ENCODE data around the gene HPCAL1. TPM values are rescaled to one million over a fixed set of nuclear protein-coding genes. Genes with fewer than 3 reads are reported as not detected.

HPCAL1 gene
- total RNA-seq, 2 experiments from 2014 or later: 109 to 114 TPM

DNA sequence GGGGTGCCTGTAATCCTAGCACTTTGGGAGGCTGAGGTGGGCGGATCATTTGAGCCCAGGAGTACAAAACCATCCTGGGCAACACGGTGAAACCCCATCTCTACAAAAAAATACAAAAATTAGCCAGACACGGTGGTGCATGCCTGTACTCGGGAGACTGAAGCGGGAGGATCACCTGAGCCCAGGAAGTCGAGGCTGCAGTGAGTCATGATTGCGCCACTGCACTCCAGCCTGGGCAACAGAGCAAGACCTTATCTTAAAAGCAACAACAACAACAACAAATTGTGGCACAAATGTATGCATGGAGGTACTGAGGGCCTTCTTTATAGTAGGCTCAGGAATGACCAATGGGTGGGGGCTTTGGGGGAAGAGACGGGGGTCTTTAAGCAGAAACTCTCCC is 38.5 kb downstream of the HPCAL1 start:
- Mint-ChIP-seq H3K4me3 (no peak overlapping the region), H3K27ac (peak overlapping the region; percentile 66), H3K4me1 (peaks cover 72% of the 10 kb centered on the region), H3K36me3 (ENCODE audit: low read depth) (peaks cover 16% of the 10 kb centered on the region), H3K9me3 (ENCODE audit: low read depth) (no peaks in the 10 kb centered on the region), H3K27me3 (no peaks in the 10 kb centered on the region)
- ChIA-PET CTCF (no interaction called here), POLR2A (no interaction called here)
- no peak for DNase-seq
- ATAC-seq: no peak
- intact Hi-C loops (cut with DNase I, micrococcal nuclease): no loop called here

DNA sequence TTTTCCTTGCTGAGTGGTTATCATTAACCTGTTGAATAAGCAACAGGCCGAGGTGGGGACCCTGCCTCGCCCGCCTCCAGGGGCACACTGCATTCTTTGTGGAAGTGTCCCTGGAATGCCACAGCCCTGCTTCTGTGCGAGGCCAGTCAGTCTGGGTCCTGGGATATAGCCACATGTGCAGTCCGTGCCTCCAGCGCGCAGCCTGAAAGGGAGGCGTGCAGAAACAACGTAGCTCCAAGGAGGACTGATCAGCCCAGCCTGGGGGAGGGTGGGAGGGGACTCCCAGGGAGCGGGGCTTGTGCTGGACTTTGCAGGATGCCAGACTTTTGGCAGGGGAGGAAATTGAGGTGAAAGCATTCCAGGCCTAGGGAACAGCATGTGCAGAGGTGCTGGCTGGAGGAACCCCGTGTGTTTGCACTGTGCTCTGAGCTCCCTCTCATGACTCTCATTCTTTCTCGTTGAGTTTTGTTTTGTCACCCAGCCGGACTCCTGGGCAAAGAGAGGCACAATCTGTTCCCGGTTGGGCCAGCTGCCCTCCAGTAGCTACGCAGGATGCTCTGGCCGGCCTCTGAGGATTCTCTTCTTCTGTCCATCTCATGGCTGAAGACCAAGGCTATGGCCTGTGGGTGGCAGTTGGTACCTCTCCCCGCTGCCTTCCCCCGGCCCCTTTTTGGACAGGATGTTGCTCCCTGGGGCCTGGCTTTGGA is 39.7 kb downstream of the HPCAL1 start:
- Mint-ChIP-seq H3K9me3 (ENCODE audit: low read depth) (no peaks in the 10 kb centered on the region), H3K27ac (no peak overlapping the region), H3K4me1 (peaks cover 80% of the 10 kb centered on the region), H3K27me3 (no peaks in the 10 kb centered on the region), H3K36me3 (ENCODE audit: low read depth) (peaks cover 16% of the 10 kb centered on the region), H3K4me3 (no peak overlapping the region)
- ATAC-seq (no peak), DNase-seq (no peak)
- intact Hi-C loops (cut with DNase I, micrococcal nuclease): no loop called here
- POLR2A ChIA-PET: no interaction called here
- CTCF ChIA-PET: interaction anchor here (0.6 to 0.8 kb wide), 2 partner anchors 68 to 180 kb away, joined by 3 read pairs; no protein-coding TSS in a partner anchor

DNA sequence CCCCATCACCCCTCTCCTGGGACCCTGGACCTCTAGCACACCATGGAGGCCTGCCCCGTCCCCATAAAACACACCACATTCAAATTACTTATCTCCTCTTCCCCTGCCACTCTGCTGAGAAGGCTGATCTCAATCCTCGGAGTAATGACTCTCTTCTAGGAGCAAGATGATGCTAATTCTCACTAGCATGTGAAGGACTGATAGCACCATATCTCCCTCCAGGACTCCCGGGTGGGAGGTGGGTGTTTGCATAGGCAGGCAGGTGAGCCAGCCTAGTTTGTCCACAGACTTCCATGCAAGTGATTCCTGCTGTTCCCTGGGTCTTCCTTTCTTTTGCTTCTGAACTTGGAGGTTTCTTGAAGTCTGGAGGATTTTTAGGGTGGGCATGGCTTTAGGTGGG is 40.5 kb downstream of the HPCAL1 start:
- CTCF ChIA-PET: interaction anchor here (0.6 to 0.8 kb wide), 2 partner anchors 9 to 67 kb away, joined by 3 read pairs; no protein-coding TSS in a partner anchor
- POLR2A ChIA-PET: no interaction called here
- Mint-ChIP-seq H3K4me1 (peaks cover 76% of the 10 kb centered on the region), H3K27me3 (no peaks in the 10 kb centered on the region), H3K4me3 (no peak overlapping the region), H3K36me3 (ENCODE audit: low read depth) (peaks cover 10% of the 10 kb centered on the region), H3K9me3 (ENCODE audit: low read depth) (no peaks in the 10 kb centered on the region), H3K27ac (no peak overlapping the region)
- ATAC-seq (no peak), DNase-seq (no peak)
- intact Hi-C loops (cut with DNase I, micrococcal nuclease): no loop called here

DNA sequence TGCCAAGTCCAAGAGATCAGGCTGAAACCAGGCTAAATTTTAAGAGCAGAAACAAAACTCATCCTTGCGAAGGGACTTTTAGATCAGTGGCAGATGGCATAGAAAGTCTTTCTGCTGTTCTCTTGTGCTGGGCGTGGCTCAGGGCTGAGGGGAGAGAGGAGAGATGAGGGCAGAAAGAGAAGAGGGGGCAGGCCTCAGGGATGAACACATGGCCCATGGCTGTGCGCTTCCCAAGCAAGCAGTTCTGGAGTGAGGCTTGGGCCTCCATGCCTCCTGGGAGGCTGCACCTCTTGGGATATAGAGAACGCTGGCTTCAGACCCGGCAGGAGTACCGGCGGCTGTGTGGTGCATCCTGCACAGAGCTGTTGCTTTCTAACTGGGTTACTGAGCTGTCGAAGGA is 41.0 kb downstream of the HPCAL1 start:
- intact Hi-C loops (cut with DNase I, micrococcal nuclease): no loop called here
- no peak overlapping the region for H3K27ac Mint-ChIP-seq
- H3K27me3 Mint-ChIP-seq: no peaks in the 10 kb centered on the region
- DNase-seq: no peak
- POLR2A ChIA-PET: no interaction called here
- CTCF ChIA-PET: interaction anchor here (0.6 kb wide), 1 partner anchor 9 kb away, joined by 3 read pairs; no protein-coding TSS in a partner anchor
- ATAC-seq: no peak
- no peaks in the 10 kb centered on the region for H3K9me3 Mint-ChIP-seq (ENCODE audit: low read depth)
- H3K4me3 Mint-ChIP-seq: no peak overlapping the region
- peaks cover 10% of the 10 kb centered on the region for H3K36me3 Mint-ChIP-seq (ENCODE audit: low read depth)
- H3K4me1 Mint-ChIP-seq: peaks cover 73% of the 10 kb centered on the region

GRCh38 chr2:10344105-10345066 is 41.7 kb downstream of the HPCAL1 start:
- POLR2A ChIA-PET: interaction anchor here (0.6 to 0.7 kb wide), 2 partner anchors 15 to 733 kb away, joined by 6 to 9 read pairs; no protein-coding TSS in a partner anchor
- CTCF ChIA-PET: no interaction called here
- DNase-seq (no peak), ATAC-seq (no peak)
- H3K4me1 Mint-ChIP-seq: peaks cover 76% of the 10 kb centered on the region
- H3K9me3 Mint-ChIP-seq (ENCODE audit: low read depth): no peaks in the 10 kb centered on the region
- H3K27ac Mint-ChIP-seq: peak overlapping the region; percentile 32
- H3K27me3 Mint-ChIP-seq: no peaks in the 10 kb centered on the region
- intact Hi-C loops (cut with DNase I, micrococcal nuclease): no loop called here
- H3K36me3 Mint-ChIP-seq (ENCODE audit: low read depth): peaks cover 8% of the 10 kb centered on the region
- no peak overlapping the region for H3K4me3 Mint-ChIP-seq

DNA sequence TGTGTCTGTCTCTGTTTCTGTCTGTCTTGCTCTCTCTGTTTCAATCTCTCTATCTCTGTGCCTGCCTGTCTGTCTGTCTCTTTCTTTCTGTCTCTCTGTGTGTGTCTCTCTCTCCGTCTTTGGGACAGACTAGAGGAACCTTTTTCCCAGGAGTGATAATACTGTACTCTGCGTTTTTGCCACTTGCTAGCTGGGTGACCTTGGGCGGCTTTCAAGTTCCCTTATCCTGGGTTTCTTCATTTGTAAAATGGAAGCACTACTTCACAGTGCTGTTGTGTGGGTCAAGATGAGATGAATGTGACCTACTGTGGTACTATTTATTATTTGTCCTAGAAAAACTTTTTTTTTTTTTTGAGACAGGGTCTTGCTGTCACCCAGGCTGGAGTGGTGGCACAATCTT is 42.4 kb downstream of the HPCAL1 start:
- Mint-ChIP-seq H3K27ac (peak overlapping the region; percentile 32), H3K36me3 (ENCODE audit: low read depth) (peaks cover 5% of the 10 kb centered on the region), H3K4me3 (no peak overlapping the region), H3K4me1 (peaks cover 74% of the 10 kb centered on the region), H3K27me3 (no peaks in the 10 kb centered on the region), H3K9me3 (ENCODE audit: low read depth) (no peaks in the 10 kb centered on the region)
- CTCF ChIA-PET: no interaction called here
- intact Hi-C loops (cut with DNase I, micrococcal nuclease): no loop called here
- DNase-seq: no peak
- POLR2A ChIA-PET: interaction anchor here (0.6 to 0.7 kb wide), 2 partner anchors 14 to 734 kb away, joined by 6 to 9 read pairs; no protein-coding TSS in a partner anchor
- ATAC-seq: no peak

DNA sequence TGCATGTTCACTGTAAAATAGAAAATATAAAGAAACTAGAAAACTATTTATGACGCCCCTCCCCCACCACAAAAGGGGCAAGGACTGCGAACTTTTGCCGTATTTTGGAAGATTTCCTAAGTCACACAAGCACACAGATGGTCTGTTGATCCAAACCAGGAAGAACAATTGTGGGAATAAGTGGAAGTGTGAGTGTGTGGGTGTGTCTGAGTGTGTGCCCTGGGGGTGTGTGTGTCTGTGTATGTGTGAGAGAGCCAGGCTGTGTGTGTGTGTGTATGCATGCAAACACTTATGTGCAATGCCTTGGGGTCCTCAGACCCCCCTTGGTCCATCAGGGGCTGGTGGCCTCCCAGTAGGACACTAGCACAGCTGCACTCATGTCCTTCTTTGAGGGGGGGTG is 43.1 kb downstream of the HPCAL1 start:
- intact Hi-C loops (cut with DNase I, micrococcal nuclease): no loop called here
- no peak for DNase-seq
- Mint-ChIP-seq H3K27ac (no peak overlapping the region), H3K4me3 (no peak overlapping the region), H3K36me3 (ENCODE audit: low read depth) (peaks cover 8% of the 10 kb centered on the region), H3K27me3 (no peaks in the 10 kb centered on the region), H3K9me3 (ENCODE audit: low read depth) (no peaks in the 10 kb centered on the region), H3K4me1 (peaks cover 74% of the 10 kb centered on the region)
- POLR2A ChIA-PET: no interaction called here
- CTCF ChIA-PET: no interaction called here
- no peak for ATAC-seq

DNA sequence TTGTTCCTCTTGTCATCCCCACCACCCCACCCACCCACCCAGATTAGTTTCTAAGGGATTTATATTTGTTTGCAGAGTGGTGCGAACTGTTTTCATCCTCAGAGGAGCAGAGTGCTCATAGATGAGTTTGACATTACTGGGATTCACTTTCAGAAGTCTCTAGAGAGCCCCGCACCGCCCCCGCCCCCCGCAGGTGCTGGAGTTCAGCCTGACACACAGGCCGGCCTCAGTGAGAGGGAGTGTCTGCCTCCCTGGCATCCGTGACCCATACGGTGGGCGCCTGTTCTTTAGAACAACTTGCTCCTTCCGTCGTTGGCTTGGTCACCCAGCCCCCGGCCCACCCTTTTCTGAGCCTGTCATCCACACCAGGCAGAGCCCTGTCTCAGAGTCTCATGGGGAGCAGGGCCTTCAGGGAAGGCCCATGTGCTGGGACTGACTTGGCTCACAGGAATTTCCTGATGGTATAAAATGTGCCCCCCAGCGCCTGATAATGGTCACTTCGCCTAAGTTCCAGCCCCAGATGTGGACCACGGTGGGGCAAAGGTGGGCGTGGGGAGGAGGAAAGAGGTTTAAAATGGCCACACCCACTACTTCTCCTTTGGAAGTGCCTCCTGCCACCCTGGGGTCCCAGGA is 44.3 kb downstream of the HPCAL1 start:
- ATAC-seq (peak; percentile 57), DNase-seq (peak; percentile 59)
- Mint-ChIP-seq H3K9me3 (ENCODE audit: low read depth) (no peaks in the 10 kb centered on the region), H3K27ac (no peak overlapping the region), H3K4me1 (peaks cover 75% of the 10 kb centered on the region), H3K4me3 (no peak overlapping the region), H3K36me3 (ENCODE audit: low read depth) (peaks cover 7% of the 10 kb centered on the region), H3K27me3 (no peaks in the 10 kb centered on the region)
- intact Hi-C loops (cut with DNase I, micrococcal nuclease): no loop called here
- ChIA-PET POLR2A (interaction anchor here (0.5 kb wide), 1 partner anchor 175 kb away, joined by 3 read pairs; no protein-coding TSS in a partner anchor), CTCF (interaction anchor here (0.7 to 1.6 kb wide), 4 partner anchors 15 to 62 kb away, joined by 3 to 4 read pairs (median 3); no protein-coding TSS in a partner anchor)

DNA sequence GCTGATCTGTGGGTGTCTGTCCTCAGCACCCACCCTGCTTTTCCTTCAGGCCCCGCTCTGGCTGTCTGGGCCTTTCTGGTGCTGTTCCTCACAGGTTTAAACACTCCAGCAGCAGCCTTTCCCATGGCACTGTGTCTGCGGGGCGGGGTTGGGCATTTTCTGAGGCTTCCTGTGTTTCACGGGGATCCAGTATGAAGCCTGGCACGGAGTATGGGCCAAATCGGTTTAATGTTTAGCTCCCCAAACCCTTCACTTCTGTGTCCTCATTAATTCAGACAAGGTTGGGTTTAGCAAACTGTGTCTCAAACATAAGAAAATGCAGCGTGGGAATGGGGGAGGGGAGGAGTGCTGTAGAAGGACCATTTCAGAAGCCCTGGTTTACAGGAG is 44.9 kb downstream of the HPCAL1 start:
- no peak overlapping the region for H3K27ac Mint-ChIP-seq
- ATAC-seq: no peak
- intact Hi-C loops (cut with DNase I, micrococcal nuclease): no loop called here
- POLR2A ChIA-PET: interaction anchor here (0.5 kb wide), 1 partner anchor 175 kb away, joined by 3 read pairs; no protein-coding TSS in a partner anchor
- CTCF ChIA-PET: interaction anchor here (0.7 to 1.6 kb wide), 4 partner anchors 15 to 62 kb away, joined by 3 to 4 read pairs (median 3); no protein-coding TSS in a partner anchor
- no peaks in the 10 kb centered on the region for H3K9me3 Mint-ChIP-seq (ENCODE audit: low read depth)
- H3K27me3 Mint-ChIP-seq: no peaks in the 10 kb centered on the region
- no peak for DNase-seq
- peaks cover 9% of the 10 kb centered on the region for H3K36me3 Mint-ChIP-seq (ENCODE audit: low read depth)
- no peak overlapping the region for H3K4me3 Mint-ChIP-seq
- H3K4me1 Mint-ChIP-seq: peaks cover 80% of the 10 kb centered on the region

GRCh38 chr2:10348891-10349290 is 46.2 kb downstream of the HPCAL1 start:
- DNase-seq (no peak), ATAC-seq (no peak)
- Mint-ChIP-seq H3K27ac (no peak overlapping the region), H3K9me3 (ENCODE audit: low read depth) (no peaks in the 10 kb centered on the region), H3K4me1 (peaks cover 73% of the 10 kb centered on the region), H3K4me3 (no peak overlapping the region), H3K36me3 (ENCODE audit: low read depth) (peaks cover 7% of the 10 kb centered on the region), H3K27me3 (no peaks in the 10 kb centered on the region)
- ChIA-PET POLR2A (no interaction called here), CTCF (interaction anchor here (0.6 kb wide), 1 partner anchor 95 kb away, joined by 3 read pairs; no protein-coding TSS in a partner anchor)
- intact Hi-C loops (cut with DNase I, micrococcal nuclease): no loop called here

DNA sequence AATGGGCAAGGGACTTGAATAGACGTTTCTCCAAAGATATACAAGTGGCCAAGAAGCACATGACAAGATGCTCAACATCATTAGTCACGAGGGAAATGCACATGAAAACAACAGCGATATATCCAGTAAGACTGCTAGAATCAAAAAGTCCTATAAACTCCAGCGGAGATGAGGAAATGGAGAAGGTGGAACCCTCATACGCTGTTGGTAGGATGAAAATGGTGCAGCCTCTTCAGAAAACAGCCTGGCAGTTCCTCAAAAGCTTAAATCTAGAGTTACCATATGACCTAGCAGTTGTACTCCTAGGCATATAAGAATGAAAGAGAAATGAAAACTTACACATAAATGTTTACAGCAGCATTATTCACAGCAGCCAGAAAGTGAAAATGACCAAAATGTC is 48.1 kb downstream of the HPCAL1 start:
- peak; percentile 64 for ATAC-seq
- Mint-ChIP-seq H3K36me3 (ENCODE audit: low read depth) (peaks cover 16% of the 10 kb centered on the region), H3K4me3 (no peak overlapping the region), H3K4me1 (peaks cover 70% of the 10 kb centered on the region), H3K27ac (peak overlapping the region; percentile 24), H3K9me3 (ENCODE audit: low read depth) (no peaks in the 10 kb centered on the region), H3K27me3 (no peaks in the 10 kb centered on the region)
- intact Hi-C loops (cut with DNase I, micrococcal nuclease): no loop called here
- POLR2A ChIA-PET: no interaction called here
- DNase-seq: no peak
- CTCF ChIA-PET: interaction anchor here (1.9 kb wide), 1 partner anchor 58 kb away, joined by 5 read pairs; no protein-coding TSS in a partner anchor
